DOHH2 (cell line): ENCODE results near the gene ACOT6.

ENCODE experiments used
- CTCF ChIP-seq: fragments of 200-600 bp; sonication (generic); IDR thresholded peaks from one replicate; pipeline ENCODE4 v1.5.1; 2014; ENCODE audit warnings: antibody characterized with exemption, mild to moderate bottlenecking, low read depth, low read length; ENCODE audit not compliant: poor library complexity, severe bottlenecking
- EZH2phosphoT487 ChIP-seq: fragments of 200-600 bp; sonication (generic); IDR thresholded peaks from 2 replicates; pipeline ENCODE4 v1.6.1; 2017; ENCODE audit warnings: borderline replicate concordance, mild to moderate bottlenecking, antibody characterized with exemption, low read length, moderate library complexity, mixed read lengths

- TF ChIP-seq CTCF, result no peak
- TF ChIP-seq EZH2phosphoT487, result no peak
Measured at GRCh38 chr14:73662487-73662943, 50.2 kb downstream of the ACOT6 start.
